HEK293 (cell line): ENCODE measurements around the gene PDE4D.

Source experiments
- BCL11A ChIP-seq: fragments of 450-650 bp; formaldehyde crosslinking; IDR thresholded peaks from 2 replicates; pipeline ENCODE4 v1.5.1; 2016; ENCODE audit warnings: low read depth, missing biosample characterization, missing genetic modification characterization
- RBAK ChIP-seq: fragments of 450-650 bp; formaldehyde crosslinking; IDR thresholded peaks from 2 replicates; pipeline ENCODE4 v1.5.1; 2016; ENCODE audit warnings: missing biosample characterization, missing genetic modification characterization
- SCRT2 ChIP-seq: fragments of 450-650 bp; formaldehyde crosslinking; IDR thresholded peaks from 2 replicates; pipeline ENCODE4 v1.5.1; 2016; ENCODE audit warnings: missing biosample characterization, missing genetic modification characterization
- SP3 ChIP-seq: fragments of 450-650 bp; formaldehyde crosslinking; IDR thresholded peaks from 2 replicates; pipeline ENCODE4 v1.5.1; 2016; ENCODE audit warnings: missing biosample characterization, missing genetic modification characterization
- YY2 ChIP-seq: fragments of 450-650 bp; formaldehyde crosslinking; IDR thresholded peaks from 2 replicates; pipeline ENCODE4 v1.5.1; 2016; ENCODE audit warnings: missing biosample characterization, missing genetic modification characterization
- ZBTB8A ChIP-seq: fragments of 450-650 bp; formaldehyde crosslinking; IDR thresholded peaks from 2 replicates; pipeline ENCODE4 v1.5.1; 2016; ENCODE audit warnings: missing biosample characterization, missing genetic modification characterization
- ZFP3 ChIP-seq: fragments of 450-650 bp; formaldehyde crosslinking; IDR thresholded peaks from 2 replicates; pipeline ENCODE4 v1.5.1; 2016; ENCODE audit warnings: low read depth, missing biosample characterization, missing genetic modification characterization
- ZFP37 ChIP-seq: fragments of 450-650 bp; formaldehyde crosslinking; IDR thresholded peaks from 2 replicates; pipeline ENCODE4 v1.5.1; 2016; ENCODE audit warnings: missing biosample characterization, missing genetic modification characterization
- ZNF10 ChIP-seq: fragments of 450-650 bp; formaldehyde crosslinking; IDR thresholded peaks from 2 replicates; pipeline ENCODE4 v1.5.1; 2017; ENCODE audit warnings: missing biosample characterization, missing genetic modification characterization
- ZNF114 ChIP-seq: fragments of 450-650 bp; formaldehyde crosslinking; IDR thresholded peaks from 2 replicates; pipeline ENCODE4 v1.5.0; 2017; ENCODE audit warnings: missing biosample characterization, missing genetic modification characterization
- ZNF157 ChIP-seq: fragments of 450-650 bp; formaldehyde crosslinking; IDR thresholded peaks from 2 replicates; pipeline ENCODE4 v1.5.1; 2016; ENCODE audit warnings: missing biosample characterization, missing genetic modification characterization
- ZNF2 ChIP-seq: fragments of 450-650 bp; formaldehyde crosslinking; IDR thresholded peaks from 2 replicates; pipeline ENCODE4 v1.5.1; 2016; ENCODE audit warnings: missing biosample characterization, missing genetic modification characterization
- ZNF202 ChIP-seq: fragments of 450-650 bp; formaldehyde crosslinking; IDR thresholded peaks from 2 replicates; pipeline ENCODE4 v1.5.1; 2016; ENCODE audit warnings: missing biosample characterization, missing genetic modification characterization, borderline replicate concordance
- ZNF23 ChIP-seq: fragments of 450-650 bp; formaldehyde crosslinking; IDR thresholded peaks from 2 replicates; pipeline ENCODE4 v1.5.1; 2016; ENCODE audit warnings: missing biosample characterization, missing genetic modification characterization, borderline replicate concordance
- ZNF24 ChIP-seq: fragments of 450-650 bp; formaldehyde crosslinking; IDR thresholded peaks from 2 replicates; pipeline ENCODE4 v1.5.1; 2016; ENCODE audit warnings: missing biosample characterization, missing genetic modification characterization
- ZNF274 ChIP-seq, 2 experiments: fragments of 200-500 bp in 1 of 2; fragments of 450-650 bp in 1 of 2; sonication (Bioruptor generic) in 1 of 2; formaldehyde crosslinking in 1 of 2; IDR thresholded peaks; 2 replicates each; pipeline versions ENCODE4 v1.5.1 to v1.6.1; 2014 to 2016; ENCODE audit warnings: borderline replicate concordance in 1 of 2, inconsistent platforms in 1 of 2, low read length in 1 of 2, missing biosample characterization in 1 of 2, missing genetic modification characterization in 1 of 2
- ZNF341 ChIP-seq: fragments of 450-650 bp; formaldehyde crosslinking; IDR thresholded peaks from 2 replicates; pipeline ENCODE4; 2016; ENCODE audit warnings: low read depth, missing biosample characterization, missing genetic modification characterization
- ZNF350 ChIP-seq: fragments of 450-650 bp; formaldehyde crosslinking; IDR thresholded peaks from 2 replicates; pipeline ENCODE4 v1.5.0; 2017; ENCODE audit warnings: missing biosample characterization, mild to moderate bottlenecking, missing genetic modification characterization
- ZNF394 ChIP-seq: fragments of 450-650 bp; formaldehyde crosslinking; IDR thresholded peaks from 2 replicates; pipeline ENCODE4 v1.5.1; 2016; ENCODE audit warnings: missing biosample characterization, missing genetic modification characterization, mild to moderate bottlenecking, moderate library complexity, borderline replicate concordance
- ZNF416 ChIP-seq: fragments of 450-650 bp; formaldehyde crosslinking; IDR thresholded peaks from 2 replicates; pipeline ENCODE4 v1.5.1; 2016; ENCODE audit warnings: missing biosample characterization, missing genetic modification characterization
- ZNF501 ChIP-seq: fragments of 450-650 bp; formaldehyde crosslinking; IDR thresholded peaks from 2 replicates; pipeline ENCODE4 v1.5.1; 2016; ENCODE audit warnings: missing biosample characterization, missing genetic modification characterization
- ZNF514 ChIP-seq: fragments of 450-650 bp; formaldehyde crosslinking; IDR thresholded peaks from 2 replicates; pipeline ENCODE4 v1.5.1; 2016; ENCODE audit warnings: missing biosample characterization, missing genetic modification characterization
- ZNF596 ChIP-seq: fragments of 450-650 bp; IDR thresholded peaks from 2 replicates; pipeline ENCODE4 v1.5.0; 2018; ENCODE audit warnings: missing biosample characterization, mild to moderate bottlenecking, missing genetic modification characterization, moderate library complexity
- ZNF600 ChIP-seq: fragments of 450-650 bp; formaldehyde crosslinking; IDR thresholded peaks from 2 replicates; pipeline ENCODE4 v1.5.1; 2016; ENCODE audit warnings: missing biosample characterization, missing genetic modification characterization
- ZNF621 ChIP-seq: fragments of 450-650 bp; formaldehyde crosslinking; IDR thresholded peaks from 2 replicates; pipeline ENCODE4 v1.5.1; 2017; ENCODE audit warnings: missing biosample characterization, missing genetic modification characterization
- ZNF660 ChIP-seq: fragments of 450-650 bp; IDR thresholded peaks from 2 replicates; pipeline ENCODE4 v1.5.1; 2018; ENCODE audit warnings: missing biosample characterization, mild to moderate bottlenecking, missing genetic modification characterization
- ZNF768 ChIP-seq: fragments of 450-650 bp; formaldehyde crosslinking; IDR thresholded peaks from 2 replicates; pipeline ENCODE4 v1.5.1; 2018; ENCODE audit warnings: missing biosample characterization, mild to moderate bottlenecking, missing genetic modification characterization
- ZNF777 ChIP-seq: fragments of 450-650 bp; formaldehyde crosslinking; IDR thresholded peaks from 2 replicates; pipeline ENCODE4 v1.5.1; 2017; ENCODE audit warnings: missing biosample characterization, missing genetic modification characterization, borderline replicate concordance
- ZNF791 ChIP-seq: fragments of 450-650 bp; formaldehyde crosslinking; IDR thresholded peaks from 2 replicates; pipeline ENCODE4 v1.5.1; 2016; ENCODE audit warnings: missing biosample characterization, missing genetic modification characterization
- TF ChIP-seq, protein P1 (sequence below): fragments of 450-650 bp; formaldehyde crosslinking; IDR thresholded peaks from 2 replicates; pipeline ENCODE4 v1.5.1; 2016; ENCODE audit warnings: missing biosample characterization, missing genetic modification characterization, borderline replicate concordance
- TF ChIP-seq, protein P2 (sequence below): sonication (generic); formaldehyde crosslinking; IDR thresholded peaks from 2 replicates; pipeline ENCODE4 v1.8.1; 2022; ENCODE audit warnings: mild to moderate bottlenecking, moderate library complexity, missing genetic modification reagents
- TF ChIP-seq, protein P3 (sequence below): fragments of 450-650 bp; formaldehyde crosslinking; IDR thresholded peaks from 2 replicates; pipeline ENCODE4 v1.5.1; 2017; ENCODE audit warnings: missing biosample characterization, missing genetic modification characterization
- TF ChIP-seq, protein P4 (sequence below): fragments of 450-650 bp; formaldehyde crosslinking; IDR thresholded peaks from 2 replicates; pipeline ENCODE4 v1.5.1; 2017; ENCODE audit warnings: missing biosample characterization, missing genetic modification characterization

The PDE4D gene

DNA sequence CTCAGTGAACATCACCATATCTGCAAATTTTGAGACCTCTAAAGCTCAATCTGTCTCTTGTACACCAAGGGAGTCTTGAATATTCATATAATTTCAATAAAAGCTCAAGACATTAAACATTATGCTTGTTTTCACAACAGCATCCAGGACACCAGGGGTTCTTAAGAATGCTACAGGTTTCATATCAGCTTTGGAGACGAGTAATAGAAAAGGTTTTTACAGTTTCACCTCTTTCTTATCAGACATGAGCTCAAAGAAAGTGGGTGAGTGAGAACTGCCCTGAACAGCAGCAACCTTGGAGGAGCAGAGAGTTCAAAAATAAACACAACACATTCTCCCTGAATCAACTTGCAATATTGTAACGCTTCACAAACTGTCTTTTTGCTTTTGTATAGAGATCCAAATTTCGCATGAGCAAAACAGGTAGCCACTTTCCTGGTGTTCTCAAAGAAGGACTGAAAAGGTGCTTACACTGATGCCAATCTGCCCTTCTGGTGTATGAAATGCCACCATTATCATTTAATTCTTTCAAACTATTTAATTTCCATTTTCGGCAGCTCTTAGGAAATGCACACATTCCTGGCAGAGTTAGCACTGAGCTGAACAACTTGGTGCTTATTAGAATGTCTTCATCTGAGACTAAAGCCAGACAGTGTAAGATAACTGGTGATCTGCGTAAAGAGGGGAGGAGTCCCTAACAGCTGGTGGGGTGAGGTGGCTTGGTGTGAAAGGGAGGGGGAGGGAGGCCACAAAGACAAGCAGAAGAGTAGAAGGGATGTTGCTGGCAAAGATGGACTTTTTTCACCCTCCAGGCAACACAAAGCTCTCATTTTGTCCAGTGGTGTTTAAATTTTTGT, 535.3 kb downstream of the PDE4D start (continued):
- TF ChIP-seq, protein P1, sequence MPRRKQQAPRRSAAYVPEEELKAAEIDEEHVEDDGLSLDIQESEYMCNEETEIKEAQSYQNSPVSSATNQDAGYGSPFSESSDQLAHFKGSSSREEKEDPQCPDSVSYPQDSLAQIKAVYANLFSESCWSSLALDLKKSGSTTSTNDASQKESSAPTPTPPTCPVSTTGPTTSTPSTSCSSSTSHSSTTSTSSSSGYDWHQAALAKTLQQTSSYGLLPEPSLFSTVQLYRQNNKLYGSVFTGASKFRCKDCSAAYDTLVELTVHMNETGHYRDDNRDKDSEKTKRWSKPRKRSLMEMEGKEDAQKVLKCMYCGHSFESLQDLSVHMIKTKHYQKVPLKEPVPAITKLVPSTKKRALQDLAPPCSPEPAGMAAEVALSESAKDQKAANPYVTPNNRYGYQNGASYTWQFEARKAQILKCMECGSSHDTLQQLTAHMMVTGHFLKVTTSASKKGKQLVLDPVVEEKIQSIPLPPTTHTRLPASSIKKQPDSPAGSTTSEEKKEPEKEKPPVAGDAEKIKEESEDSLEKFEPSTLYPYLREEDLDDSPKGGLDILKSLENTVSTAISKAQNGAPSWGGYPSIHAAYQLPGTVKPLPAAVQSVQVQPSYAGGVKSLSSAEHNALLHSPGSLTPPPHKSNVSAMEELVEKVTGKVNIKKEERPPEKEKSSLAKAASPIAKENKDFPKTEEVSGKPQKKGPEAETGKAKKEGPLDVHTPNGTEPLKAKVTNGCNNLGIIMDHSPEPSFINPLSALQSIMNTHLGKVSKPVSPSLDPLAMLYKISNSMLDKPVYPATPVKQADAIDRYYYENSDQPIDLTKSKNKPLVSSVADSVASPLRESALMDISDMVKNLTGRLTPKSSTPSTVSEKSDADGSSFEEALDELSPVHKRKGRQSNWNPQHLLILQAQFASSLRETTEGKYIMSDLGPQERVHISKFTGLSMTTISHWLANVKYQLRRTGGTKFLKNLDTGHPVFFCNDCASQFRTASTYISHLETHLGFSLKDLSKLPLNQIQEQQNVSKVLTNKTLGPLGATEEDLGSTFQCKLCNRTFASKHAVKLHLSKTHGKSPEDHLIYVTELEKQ (tag by site-specific recombination) = no peak
- TF ChIP-seq SP3 (tag by site-specific recombination) (peak; percentile 48; the same call in 1 of the 2 replicates), ZNF596 (no peak), ZNF501 (tag by site-specific recombination) (no peak), ZNF23 (tag by site-specific recombination) (no peak), ZFP3 (no peak), ZNF514 (no peak), ZNF777 (tag by site-specific recombination) (no peak), ZNF274 (IDR thresholded peaks at IDR 0.05; ENCODE audit: low read length) (no peak), ZNF274 (tag by site-specific recombination; IDR thresholded peaks at IDR 0.05; ENCODE audit: borderline replicate concordance) (no peak), RBAK (tag by site-specific recombination) (no peak), ZNF768 (no peak), ZNF157 (no peak), ZNF24 (tag by site-specific recombination) (no peak), ZNF600 (tag by site-specific recombination) (peak; percentile 91), ZNF114 (tag by site-specific recombination) (no peak), BCL11A (no peak), ZNF2 (tag by site-specific recombination) (no peak), ZNF202 (tag by site-specific recombination) (no peak), ZNF350 (tag by site-specific recombination) (no peak), ZNF621 (tag by site-specific recombination) (no peak), ZNF416 (tag by site-specific recombination) (no peak), SCRT2 (peak; percentile 69), ZNF10 (tag by site-specific recombination) (no peak), YY2 (no peak), ZNF341 (tag by site-specific recombination) (peak; percentile 85), ZBTB8A (tag by site-specific recombination) (no peak), ZFP37 (tag by site-specific recombination) (no peak), ZNF394 (no peak), ZNF660 (tag by site-specific recombination) (no peak), ZNF791 (tag by site-specific recombination) (no peak)
- TF ChIP-seq, protein P2, sequence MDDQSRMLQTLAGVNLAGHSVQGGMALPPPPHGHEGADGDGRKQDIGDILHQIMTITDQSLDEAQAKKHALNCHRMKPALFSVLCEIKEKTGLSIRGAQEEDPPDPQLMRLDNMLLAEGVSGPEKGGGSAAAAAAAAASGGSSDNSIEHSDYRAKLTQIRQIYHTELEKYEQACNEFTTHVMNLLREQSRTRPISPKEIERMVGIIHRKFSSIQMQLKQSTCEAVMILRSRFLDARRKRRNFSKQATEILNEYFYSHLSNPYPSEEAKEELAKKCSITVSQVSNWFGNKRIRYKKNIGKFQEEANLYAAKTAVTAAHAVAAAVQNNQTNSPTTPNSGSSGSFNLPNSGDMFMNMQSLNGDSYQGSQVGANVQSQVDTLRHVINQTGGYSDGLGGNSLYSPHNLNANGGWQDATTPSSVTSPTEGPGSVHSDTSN (CRISPR knock-in tag) = no peak
- TF ChIP-seq, protein P3, sequence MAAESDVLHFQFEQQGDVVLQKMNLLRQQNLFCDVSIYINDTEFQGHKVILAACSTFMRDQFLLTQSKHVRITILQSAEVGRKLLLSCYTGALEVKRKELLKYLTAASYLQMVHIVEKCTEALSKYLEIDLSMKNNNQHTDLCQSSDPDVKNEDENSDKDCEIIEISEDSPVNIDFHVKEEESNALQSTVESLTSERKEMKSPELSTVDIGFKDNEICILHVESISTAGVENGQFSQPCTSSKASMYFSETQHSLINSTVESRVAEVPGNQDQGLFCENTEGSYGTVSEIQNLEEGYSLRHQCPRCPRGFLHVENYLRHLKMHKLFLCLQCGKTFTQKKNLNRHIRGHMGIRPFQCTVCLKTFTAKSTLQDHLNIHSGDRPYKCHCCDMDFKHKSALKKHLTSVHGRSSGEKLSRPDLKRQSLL (tag by site-specific recombination) = no peak
- TF ChIP-seq, protein P4, sequence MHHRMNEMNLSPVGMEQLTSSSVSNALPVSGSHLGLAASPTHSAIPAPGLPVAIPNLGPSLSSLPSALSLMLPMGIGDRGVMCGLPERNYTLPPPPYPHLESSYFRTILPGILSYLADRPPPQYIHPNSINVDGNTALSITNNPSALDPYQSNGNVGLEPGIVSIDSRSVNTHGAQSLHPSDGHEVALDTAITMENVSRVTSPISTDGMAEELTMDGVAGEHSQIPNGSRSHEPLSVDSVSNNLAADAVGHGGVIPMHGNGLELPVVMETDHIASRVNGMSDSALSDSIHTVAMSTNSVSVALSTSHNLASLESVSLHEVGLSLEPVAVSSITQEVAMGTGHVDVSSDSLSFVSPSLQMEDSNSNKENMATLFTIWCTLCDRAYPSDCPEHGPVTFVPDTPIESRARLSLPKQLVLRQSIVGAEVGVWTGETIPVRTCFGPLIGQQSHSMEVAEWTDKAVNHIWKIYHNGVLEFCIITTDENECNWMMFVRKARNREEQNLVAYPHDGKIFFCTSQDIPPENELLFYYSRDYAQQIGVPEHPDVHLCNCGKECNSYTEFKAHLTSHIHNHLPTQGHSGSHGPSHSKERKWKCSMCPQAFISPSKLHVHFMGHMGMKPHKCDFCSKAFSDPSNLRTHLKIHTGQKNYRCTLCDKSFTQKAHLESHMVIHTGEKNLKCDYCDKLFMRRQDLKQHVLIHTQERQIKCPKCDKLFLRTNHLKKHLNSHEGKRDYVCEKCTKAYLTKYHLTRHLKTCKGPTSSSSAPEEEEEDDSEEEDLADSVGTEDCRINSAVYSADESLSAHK (tag by site-specific recombination) = no peak
